ENCODE measurements around the gene TRIM66. TPM values are rescaled to one million over a fixed set of nuclear protein-coding genes. Genes with fewer than 3 reads are reported as not detected.

The TRIM66 gene
- total and polyA plus RNA-seq, 9 of the 15 experiments (the other 6 are each of a cell fraction or from before 2014, with no cell fraction given), result 1.1 to 7.3 (median 4.9) TPM

DNA sequence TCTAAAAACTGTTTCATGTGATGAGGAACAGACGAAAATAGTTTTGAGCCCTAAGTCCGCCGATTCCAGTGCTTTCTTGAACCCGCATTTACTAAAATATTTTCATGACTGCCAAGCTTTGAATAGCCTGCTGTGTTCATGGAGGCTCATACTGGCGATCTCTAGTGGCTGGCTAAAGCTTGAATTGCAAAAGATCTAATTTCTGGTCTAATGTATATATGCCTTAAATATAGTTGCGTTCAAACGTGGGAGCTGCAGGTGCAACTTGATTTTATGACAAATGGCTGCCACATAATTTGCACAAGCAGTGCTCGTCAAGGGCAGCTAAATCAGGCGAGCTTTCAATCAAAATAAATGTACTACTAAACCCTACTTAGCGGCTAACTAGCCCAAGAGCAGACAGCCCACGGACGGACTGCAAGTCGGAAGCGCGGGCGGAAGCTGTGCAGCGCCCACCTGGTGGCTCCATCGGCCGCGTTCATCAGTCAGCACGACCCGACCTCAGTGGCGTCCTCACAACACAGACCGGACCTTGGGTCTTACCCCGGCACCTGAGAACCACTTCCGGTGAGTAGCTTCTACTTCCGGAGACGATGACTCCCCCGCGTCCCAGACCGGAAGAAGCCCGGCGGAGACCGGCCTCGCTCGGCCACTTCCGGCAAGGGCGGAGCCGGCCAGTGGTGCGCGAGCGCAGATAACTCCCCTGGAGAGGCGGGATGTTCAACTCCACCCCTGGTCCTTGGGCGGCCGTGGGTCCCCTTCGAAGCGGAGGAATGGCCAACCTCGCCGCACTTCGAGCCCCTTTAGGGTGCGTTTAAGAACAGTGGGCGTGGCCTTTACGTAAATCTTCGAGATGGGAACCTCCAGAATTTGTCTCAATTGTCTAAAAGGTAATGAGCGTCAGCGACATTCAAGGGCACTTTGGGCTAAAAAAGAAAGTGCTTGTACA lies 6.2 kb upstream of the TRIM66 start (continued):
- TF ChIP-seq ZNF512 (tag; IDR thresholded peaks at IDR 0.05), result no peak
- no peak for TF ChIP-seq MIER1 (IDR thresholded peaks at IDR 0.05; ENCODE audit: low read depth)
- TF ChIP-seq ARNT (IDR thresholded peaks at IDR 0.05), result no peak
- TF ChIP-seq HNRNPLL (IDR thresholded peaks at IDR 0.05; ENCODE audit: low read depth, low read length, poor library complexity, severe bottlenecking), result peak; percentile 80
- no peak for TF ChIP-seq ZNF707 (CRISPR knock-in tag; conservative IDR thresholded peaks at IDR 0.05)
- no peak for TF ChIP-seq LARP7 (IDR thresholded peaks at IDR 0.05)
- TF ChIP-seq SMC3 (conservative IDR thresholded peaks at IDR 0.05; ENCODE audit: insufficient read depth, low read depth, low read length), result no peak
- peak; percentile 35 for TF ChIP-seq TAF9B (IDR thresholded peaks at IDR 0.05; ENCODE audit: partially characterized antibody)
- peak in 1 of 2 experiments; percentile 71; a peak in 2 of 4 replicates for TF ChIP-seq RCOR1 (IDR thresholded peaks at IDR 0.05; ENCODE audit: borderline replicate concordance in 1 of 2, low read depth in 2 of 2, low read length in 2 of 2)
- peak; percentile 66; the same call in 1 of the 2 replicates for TF ChIP-seq PHF8 (IDR thresholded peaks at IDR 0.05; ENCODE audit: borderline replicate concordance, low read length)
- TF ChIP-seq ZBTB9 (CRISPR knock-in tag; IDR thresholded peaks at IDR 0.05), result peak; percentile 83; the same call in 1 of the 2 replicates
- TF ChIP-seq MED1 (CRISPR knock-in tag; IDR thresholded peaks at IDR 0.05; ENCODE audit: borderline replicate concordance), result no peak
- TF ChIP-seq MAFK (IDR thresholded peaks at IDR 0.05; ENCODE audit: low read length), result 0 out of 2 replicates have a peak, but pooled peaks have one; percentile 1
- TF ChIP-seq MCM3 (IDR thresholded peaks at IDR 0.05), result no peak
- no peak for TF ChIP-seq ZNF311 (CRISPR knock-in tag; IDR thresholded peaks at IDR 0.05)
- TF ChIP-seq BRD9 (IDR thresholded peaks at IDR 0.05; ENCODE audit: low read depth, partially characterized antibody), result no peak
- TF ChIP-seq BHLHE40 (IDR thresholded peaks at IDR 0.05; ENCODE audit: low read length), result peak; percentile 35; the same call in 1 of the 2 replicates
- TF ChIP-seq ZNF830 (CRISPR knock-in tag; IDR thresholded peaks at IDR 0.05), result no peak
- TF ChIP-seq SMAD2 (IDR thresholded peaks at IDR 0.05; ENCODE audit: low read depth, low read length), result no peak
- TF ChIP-seq, protein P1, sequence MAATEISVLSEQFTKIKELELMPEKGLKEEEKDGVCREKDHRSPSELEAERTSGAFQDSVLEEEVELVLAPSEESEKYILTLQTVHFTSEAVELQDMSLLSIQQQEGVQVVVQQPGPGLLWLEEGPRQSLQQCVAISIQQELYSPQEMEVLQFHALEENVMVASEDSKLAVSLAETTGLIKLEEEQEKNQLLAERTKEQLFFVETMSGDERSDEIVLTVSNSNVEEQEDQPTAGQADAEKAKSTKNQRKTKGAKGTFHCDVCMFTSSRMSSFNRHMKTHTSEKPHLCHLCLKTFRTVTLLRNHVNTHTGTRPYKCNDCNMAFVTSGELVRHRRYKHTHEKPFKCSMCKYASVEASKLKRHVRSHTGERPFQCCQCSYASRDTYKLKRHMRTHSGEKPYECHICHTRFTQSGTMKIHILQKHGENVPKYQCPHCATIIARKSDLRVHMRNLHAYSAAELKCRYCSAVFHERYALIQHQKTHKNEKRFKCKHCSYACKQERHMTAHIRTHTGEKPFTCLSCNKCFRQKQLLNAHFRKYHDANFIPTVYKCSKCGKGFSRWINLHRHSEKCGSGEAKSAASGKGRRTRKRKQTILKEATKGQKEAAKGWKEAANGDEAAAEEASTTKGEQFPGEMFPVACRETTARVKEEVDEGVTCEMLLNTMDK (IDR thresholded peaks at IDR 0.05; ENCODE audit: borderline replicate concordance, insufficient read depth, low read depth, low read length, poor library complexity, severe bottlenecking), result peak; percentile 74
- no peak for TF ChIP-seq ZNF76 (CRISPR knock-in tag; IDR thresholded peaks at IDR 0.05; ENCODE audit: borderline replicate concordance)
- TF ChIP-seq FOXK2 (conservative IDR thresholded peaks at IDR 0.05 in 1 of 2, IDR thresholded peaks at IDR 0.05 in 1 of 2; ENCODE audit: low read depth in 2 of 2), result peak in 1 of 2 experiments; percentile 82; a peak in 2 of 4 replicates
- TF ChIP-seq HDAC1 (IDR thresholded peaks at IDR 0.05), result peak in 1 of 2 experiments; percentile 50; a peak in 2 of 4 replicates
- 0 out of 2 replicates have a peak, but pooled peaks have one; percentile 24 for TF ChIP-seq CBX5 (IDR thresholded peaks at IDR 0.05; ENCODE audit: borderline replicate concordance, low read depth)

Measured in K562 (cell line).